Esophagus muscularis mucosa (tissue), 4 donors: Measurements from ENCODE around the gene POLR3G. TPM values are rescaled to one million over a fixed set of nuclear protein-coding genes. Genes with fewer than 3 reads are reported as not detected.

Experiments
- DNase-seq: peaks from one replicate; pipeline ENCODE4 v3.0.0-alpha.2; 2017; ENCODE audit errors: extremely low spot score
- H3K27ac ChIP-seq, 4 donors: fragments of 200-600 bp; sonication (generic); replicated peaks in 1 of 4; 1 replicate in 3 of 4; 2 replicates in 1 of 4; pipeline ENCODE4 v1.5.1; 2016 to 2019; ENCODE audit warnings: mild to moderate bottlenecking in 1 of 4
- H3K27me3 ChIP-seq, 4 donors: fragments of 200-600 bp; sonication (generic); one replicate each; pipeline versions ENCODE4 v1.5.1 to v1.6.0; 2016 to 2019
- H3K36me3 ChIP-seq, 4 donors: fragments of 200-600 bp; sonication (generic); one replicate each; pipeline ENCODE4 v1.5.1; 2016 to 2019
- H3K4me1 ChIP-seq, 4 donors: fragments of 200-600 bp; sonication (generic); one replicate each; pipeline ENCODE4 v1.5.1; 2016 to 2019
- H3K4me3 ChIP-seq, 4 donors: fragments of 200-600 bp; sonication (generic); 1 replicate in 2 of 4; 2 replicates in 2 of 4; pipeline ENCODE4 v1.5.1; 2016 to 2019; ENCODE audit warnings: mild to moderate bottlenecking in 4 of 4, moderate library complexity in 1 of 4
- H3K9me3 ChIP-seq, 4 donors: fragments of 200-600 bp; sonication (generic); 1 replicate in 3 of 4; 2 replicates in 1 of 4; pipeline ENCODE4 v1.5.1; 2016 to 2019
- CTCF ChIP-seq, 3 experiments: fragments of 200-600 bp in 2 of 3; fragments of 450-650 bp in 1 of 3; sonication (generic) in 2 of 3; IDR thresholded peaks; one replicate each; pipeline ENCODE4 v1.5.1; 2017 to 2019; ENCODE audit warnings: antibody characterized with exemption in 3 of 3, mild to moderate bottlenecking in 2 of 3, moderate library complexity in 1 of 3
- EP300 ChIP-seq: sonication (generic); formaldehyde crosslinking; IDR thresholded peaks from one replicate; pipeline ENCODE4 v1.6.1; 2017; ENCODE audit warnings: antibody characterized with exemption
- POLR2A ChIP-seq: fragments of 450-650 bp; IDR thresholded peaks from one replicate; pipeline ENCODE4 v1.6.1; 2017; ENCODE audit warnings: antibody characterized with exemption, moderate library complexity, mild to moderate bottlenecking, low read depth
- POLR2AphosphoS5 ChIP-seq, 2 donors: sonication (generic); formaldehyde crosslinking; IDR thresholded peaks; one replicate each; pipeline ENCODE4 v1.6.1; 2017; ENCODE audit warnings: antibody characterized with exemption in 2 of 2
- WGBS: methylation state at CpG from one replicate; pipeline ENCODE4 v1.1.5; 2018; 5-methylcytosine and 5-hydroxymethylcytosine counted together
- intact Hi-C: fragments of 100-400 bp; cut with DNase I; formaldehyde crosslinking; loops from one replicate; pipeline ENCODE4 v1.15.1; 2023
- total RNA-seq, 4 donors: library from RNA; depleted of rRNA; stranded (reverse); fragments of >200 nt; gene quantifications; one replicate each; pipeline versions ENCODE4 v1.1.0 to v1.2.1, GENCODE V29; 2016

Gene POLR3G
- total RNA-seq, 4 donors from 2014 or later, result 0.42 to 2.5 (median 1.4) TPM

- H3K4me1 ChIP-seq, result peaks cover 0 to 12% (median 4%) of the 10 kb centered on the region in 4 donors
- no peak for TF ChIP-seq POLR2A
- no peak for TF ChIP-seq CTCF (IDR thresholded peaks at IDR 0.05)
- TF ChIP-seq POLR2AphosphoS5 (IDR thresholded peaks at IDR 0.05), result no peak
- no peak for TF ChIP-seq EP300
- intact Hi-C loops, result loop anchor here (5.0 kb wide), 1 partner anchor 33 kb away; no protein-coding TSS in a partner anchor
- DNase-seq, result no peak
- H3K4me3 ChIP-seq, result no peak overlapping the region
- no peaks in the 10 kb centered on the region for H3K36me3 ChIP-seq
- no peaks in the 10 kb centered on the region for H3K9me3 ChIP-seq
- no peaks in the 10 kb centered on the region for H3K27me3 ChIP-seq
- no peak overlapping the region for H3K27ac ChIP-seq
Measured at GRCh38 chr5:90479611-90480385, 5.1 kb downstream of the POLR3G start.

- TF ChIP-seq POLR2AphosphoS5 (IDR thresholded peaks at IDR 0.05) (no peak), POLR2A (no peak), CTCF (IDR thresholded peaks at IDR 0.05) (no peak), EP300 (no peak)
- WGBS, result 79% methylated on average over 1 of the region's 1 CpG
Measured at GRCh38 chr5:90480699-90481098, 6.0 kb downstream of the POLR3G start.

GRCh38 chr5:90483206-90483605, 8.5 kb downstream of the POLR3G start:
- intact Hi-C loops, result no loop called here
- H3K36me3 ChIP-seq, result no peaks in the 10 kb centered on the region
- no peaks in the 10 kb centered on the region for H3K4me1 ChIP-seq
- no peak for DNase-seq
- TF ChIP-seq EP300 (no peak), CTCF (IDR thresholded peaks at IDR 0.05) (no peak), POLR2A (no peak), POLR2AphosphoS5 (IDR thresholded peaks at IDR 0.05) (no peak)
- no peak overlapping the region for H3K4me3 ChIP-seq
- H3K9me3 ChIP-seq, result no peaks in the 10 kb centered on the region
- H3K27me3 ChIP-seq, result no peaks in the 10 kb centered on the region
- 85% methylated on average over 8 of the region's 8 CpGs for WGBS
- H3K27ac ChIP-seq, result no peak overlapping the region

More at GRCh38 chr5:90480699-90481098, 6.0 kb downstream of the POLR3G start:
- Histone ChIP-seq H3K27me3 (no peaks in the 10 kb centered on the region), H3K4me3 (no peak overlapping the region), H3K27ac (no peak overlapping the region), H3K4me1 (peaks cover 0 to 3% (median 0%) of the 10 kb centered on the region in 4 donors), H3K36me3 (no peaks in the 10 kb centered on the region), H3K9me3 (no peaks in the 10 kb centered on the region)
- no peak for DNase-seq
- intact Hi-C loops, result no loop called here

GRCh38 chr5:90484540-90484939, 9.9 kb downstream of the POLR3G start:
- intact Hi-C loops, result no loop called here
- DNase-seq, result no peak
- 63% methylated on average over 3 of the region's 3 CpGs for WGBS
- TF ChIP-seq POLR2A (no peak), CTCF (IDR thresholded peaks at IDR 0.05) (no peak), EP300 (no peak), POLR2AphosphoS5 (IDR thresholded peaks at IDR 0.05) (no peak)
- Histone ChIP-seq H3K9me3 (no peaks in the 10 kb centered on the region), H3K36me3 (no peaks in the 10 kb centered on the region), H3K27me3 (no peaks in the 10 kb centered on the region), H3K4me3 (no peak overlapping the region), H3K27ac (no peak overlapping the region), H3K4me1 (no peaks in the 10 kb centered on the region)
